B cell (primary cell): ENCODE results near the gene TMEM236.

Experiments used
- CTCF ChIP-seq: fragments of 200-600 bp; IDR thresholded peaks from one replicate; pipeline ENCODE4 v1.8.0; 2022; ENCODE audit warnings: antibody characterized with exemption, mild to moderate bottlenecking
- EZH2 ChIP-seq: IDR thresholded peaks from 2 replicates; pipeline ENCODE4 v1.6.1; 2012; ENCODE audit warnings: borderline replicate concordance, low read depth, mild to moderate bottlenecking, moderate library complexity, low read length; ENCODE audit not compliant: insufficient read depth, poor library complexity, severe bottlenecking

- TF ChIP-seq EZH2: no peak
- TF ChIP-seq CTCF: no peak
Measured at GRCh38 chr10:17817790-17818189, 65.8 kb downstream of the TMEM236 start.
